GM19043 (cell line): Measurements from ENCODE around the gene KIF15.
"Not testable (repeated sequence)": the region's sequence is repeated elsewhere in the genome, so short reads cannot be mapped to it uniquely, and the experiment has no call there.

ENCODE experiments used
- ATAC-seq: cut with Tn5 transposase; IDR thresholded peaks from one replicate; pipeline ENCODE4 v1.9.1; 2021; ENCODE audit warnings: low read depth; ENCODE audit not compliant: unreplicated experiment

KIF15 gene

DNA sequence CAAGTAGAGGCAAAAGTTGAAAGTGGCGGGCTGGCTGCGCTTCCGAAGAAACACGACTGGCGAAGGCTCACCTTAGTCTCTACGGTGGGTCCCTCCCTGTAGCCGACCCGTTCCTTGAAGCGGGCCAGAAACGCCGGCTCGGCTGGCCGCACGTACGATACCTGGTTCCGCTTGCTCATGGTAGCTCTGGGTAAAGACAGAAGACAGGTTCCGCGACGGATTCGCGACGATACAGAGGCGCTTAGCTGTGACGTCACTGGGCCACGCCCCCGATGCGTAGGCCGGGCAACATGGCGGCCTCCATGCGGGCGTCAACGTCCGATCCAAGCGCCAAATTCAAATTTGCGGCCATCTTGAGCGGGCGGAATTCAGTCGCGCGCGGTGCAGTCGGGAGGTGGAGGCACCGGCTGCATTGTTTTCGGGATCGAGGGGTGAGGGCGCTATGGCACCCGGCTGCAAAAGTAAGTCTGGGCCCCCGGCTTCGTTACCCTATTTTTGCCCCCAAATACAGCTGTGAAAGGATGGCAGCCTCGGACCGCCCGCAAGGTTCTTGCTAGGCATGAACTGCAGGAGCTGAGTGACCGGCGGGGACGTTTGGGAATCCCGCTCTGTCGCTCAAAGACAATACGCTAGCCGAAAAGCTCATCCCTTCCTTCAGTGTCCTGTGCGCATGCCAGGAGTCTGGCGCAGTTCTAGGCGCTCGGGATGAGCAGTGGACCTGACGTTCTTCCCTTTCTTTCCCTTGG is at the start of gene KIF15, which contains the start of gene KIAA1143:
Gene KIF15 (plus strand): TSS at position 371 of the 746 bp plus-strand sequence. CDS start 72 bp downstream, at position 443.
Gene KIAA1143 (minus strand): TSS at position 196 of the 746 bp plus-strand sequence. CDS start 17 bp downstream, at position 179.
- peak; percentile 86 for ATAC-seq

- ATAC-seq = no peak
These were observed 49.0 kb upstream of the KIF15 start, which contains the start of gene ZNF502 for GRCh38 chr3:44712455-44713075. Gene ZNF502 (plus strand): TSS chr3:44712660. CDS start chr3:44720262, 7,602 bp downstream.

DNA sequence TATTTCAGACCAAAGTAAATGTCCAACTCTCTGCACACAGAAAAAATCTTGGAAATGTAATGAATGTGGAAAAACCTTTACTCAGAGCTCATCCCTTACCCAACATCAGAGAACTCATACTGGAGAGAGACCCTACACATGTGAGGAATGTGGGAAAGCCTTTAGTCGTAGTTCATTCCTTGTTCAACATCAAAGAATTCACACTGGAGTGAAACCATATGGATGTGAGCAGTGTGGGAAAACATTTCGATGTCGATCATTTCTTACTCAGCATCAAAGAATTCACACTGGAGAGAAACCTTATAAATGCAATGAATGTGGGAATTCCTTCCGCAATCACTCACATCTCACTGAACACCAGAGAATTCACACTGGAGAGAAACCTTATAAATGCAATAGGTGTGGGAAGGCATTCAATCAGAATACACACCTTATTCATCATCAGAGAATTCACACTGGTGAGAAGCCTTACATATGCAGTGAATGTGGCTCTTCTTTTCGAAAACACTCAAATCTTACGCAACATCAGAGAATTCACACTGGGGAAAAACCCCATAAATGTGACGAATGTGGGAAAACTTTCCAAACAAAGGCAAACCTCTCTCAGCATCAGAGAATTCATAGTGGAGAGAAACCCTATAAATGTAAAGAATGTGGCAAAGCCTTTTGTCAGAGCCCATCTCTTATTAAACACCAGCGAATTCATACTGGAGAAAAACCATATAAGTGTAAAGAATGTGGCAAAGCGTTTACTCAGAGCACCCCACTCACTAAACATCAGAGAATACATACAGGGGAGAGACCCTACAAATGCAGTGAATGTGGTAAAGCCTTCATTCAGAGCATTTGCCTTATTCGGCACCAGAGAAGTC is 40.1 kb upstream of the KIF15 start:
- no peak for ATAC-seq

DNA sequence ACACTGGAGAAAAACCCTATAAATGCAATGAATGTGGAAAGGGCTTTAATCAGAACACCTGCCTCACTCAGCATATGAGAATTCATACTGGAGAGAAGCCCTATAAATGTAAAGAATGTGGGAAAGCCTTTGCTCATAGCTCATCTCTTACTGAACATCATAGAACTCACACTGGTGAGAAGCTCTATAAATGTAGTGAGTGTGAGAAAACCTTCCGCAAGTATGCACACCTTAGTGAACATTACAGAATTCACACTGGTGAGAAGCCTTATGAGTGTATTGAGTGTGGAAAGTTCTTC is 39.5 kb upstream of the KIF15 start:
- ATAC-seq = no peak

DNA sequence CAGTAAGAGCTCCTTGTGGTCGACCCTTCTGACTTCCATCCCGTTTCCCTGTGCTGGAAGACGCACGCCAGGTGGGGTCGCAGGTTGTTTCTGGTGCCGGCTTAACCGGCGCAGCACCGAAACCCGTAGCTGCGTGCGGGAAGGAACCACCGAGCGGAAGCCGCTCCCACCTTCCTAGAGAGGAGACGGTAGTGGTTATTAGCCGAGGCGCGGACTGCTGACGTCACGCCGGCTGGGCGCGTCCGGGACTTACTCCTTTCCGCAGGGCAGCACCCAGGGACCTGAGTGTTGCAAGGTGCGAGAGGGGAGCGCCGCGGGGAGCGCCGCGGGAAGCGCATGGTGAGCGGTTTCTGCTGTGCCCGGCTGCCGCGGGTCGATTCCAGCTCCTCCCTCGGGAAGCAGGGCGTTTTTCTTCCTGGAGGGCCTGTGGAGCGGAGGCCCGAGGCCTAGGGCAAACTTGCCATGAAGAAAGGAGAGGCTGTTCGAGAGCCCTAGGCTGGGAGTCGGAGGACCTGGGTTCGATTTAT is 32.1 kb upstream of the KIF15 start, which contains the start of gene ZNF501:
Gene ZNF501 (plus strand): TSS at position 252 of the 527 bp plus-strand sequence. CDS start 4,787 bp downstream, outside the sequence.
- ATAC-seq = peak; percentile 88

DNA sequence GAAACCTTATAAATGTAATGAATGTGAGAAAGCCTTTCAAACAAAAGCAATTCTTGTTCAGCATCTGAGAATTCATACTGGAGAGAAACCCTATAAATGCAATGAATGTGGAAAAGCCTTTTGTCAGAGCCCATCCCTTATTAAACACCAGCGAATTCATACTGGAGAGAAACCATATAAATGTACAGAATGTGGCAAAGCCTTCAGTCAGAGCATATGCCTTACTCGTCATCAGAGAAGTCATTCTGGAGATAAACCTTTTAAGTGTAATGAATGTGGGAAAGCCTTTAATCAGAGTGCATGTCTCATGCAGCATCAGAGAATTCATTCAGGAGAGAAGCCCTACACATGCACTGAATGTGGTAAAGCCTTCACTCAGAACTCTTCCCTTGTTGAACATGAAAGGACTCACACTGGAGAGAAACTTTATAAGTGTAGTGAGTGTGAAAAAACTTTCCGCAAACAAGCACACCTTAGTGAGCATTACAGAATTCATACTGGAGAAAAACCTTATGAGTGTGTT is 26.9 kb upstream of the KIF15 start:
- no peak for ATAC-seq

DNA sequence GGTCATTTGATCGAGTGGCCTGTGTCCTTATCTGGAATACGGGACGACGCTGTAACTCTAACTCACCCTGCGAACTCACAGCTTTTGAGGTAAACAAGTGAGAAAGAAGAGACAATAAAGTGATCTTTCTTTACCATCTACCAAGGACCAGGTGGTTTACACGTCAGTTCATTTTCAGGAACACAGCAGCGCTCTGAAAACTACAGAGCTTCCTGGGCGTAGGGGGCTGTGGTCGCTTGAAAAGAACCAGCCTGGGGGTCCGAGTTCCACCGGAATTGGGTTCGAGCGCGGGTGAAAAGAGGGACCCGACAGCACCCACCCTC is 532 bp upstream of the KIF15 start:
- ATAC-seq = peak; percentile 7

DNA sequence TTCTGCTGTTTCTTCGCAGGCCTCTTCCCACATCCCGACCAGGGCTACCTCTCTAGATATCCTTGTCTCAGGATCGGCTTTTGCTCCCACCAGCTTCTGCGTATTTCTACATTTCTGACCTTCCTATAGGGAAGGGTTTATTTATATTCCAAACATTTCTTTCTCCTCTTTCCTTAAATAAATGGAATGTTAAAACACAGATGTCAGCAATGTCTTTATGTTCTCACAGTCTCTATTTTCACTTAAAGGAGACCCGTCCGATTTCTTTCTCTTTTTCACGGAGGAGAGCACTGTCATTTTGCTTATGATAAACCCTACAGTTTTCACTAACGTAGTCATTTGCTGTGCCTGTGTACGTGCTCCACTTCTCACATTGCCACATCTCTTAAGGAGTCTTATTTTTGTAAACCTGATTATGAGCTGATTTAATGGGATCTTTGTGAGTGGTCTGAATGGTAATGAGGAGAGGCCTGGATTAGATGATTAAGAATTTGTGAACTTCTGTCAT is 630 bp downstream of the KIF15 start:
- no peak for ATAC-seq

DNA sequence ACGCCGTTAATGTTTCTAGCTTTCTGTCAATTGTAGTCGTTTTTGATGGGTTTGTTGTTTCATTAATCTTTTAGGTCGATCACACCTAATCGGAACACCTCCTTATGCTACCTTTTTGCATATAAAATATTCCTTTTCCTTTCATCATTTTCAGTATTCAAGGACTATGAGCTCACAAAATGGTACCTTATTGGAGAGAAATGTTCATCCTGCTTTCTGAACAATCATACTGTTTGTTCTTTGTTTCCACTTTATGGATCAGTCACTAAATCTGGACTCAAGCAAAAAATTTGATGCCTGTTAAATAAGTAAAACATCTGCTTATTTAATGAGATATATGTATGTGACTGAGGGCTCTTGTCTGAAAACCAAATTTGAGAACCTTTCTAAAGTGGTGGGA is 1.1 kb downstream of the KIF15 start:
- ATAC-seq = no peak

DNA sequence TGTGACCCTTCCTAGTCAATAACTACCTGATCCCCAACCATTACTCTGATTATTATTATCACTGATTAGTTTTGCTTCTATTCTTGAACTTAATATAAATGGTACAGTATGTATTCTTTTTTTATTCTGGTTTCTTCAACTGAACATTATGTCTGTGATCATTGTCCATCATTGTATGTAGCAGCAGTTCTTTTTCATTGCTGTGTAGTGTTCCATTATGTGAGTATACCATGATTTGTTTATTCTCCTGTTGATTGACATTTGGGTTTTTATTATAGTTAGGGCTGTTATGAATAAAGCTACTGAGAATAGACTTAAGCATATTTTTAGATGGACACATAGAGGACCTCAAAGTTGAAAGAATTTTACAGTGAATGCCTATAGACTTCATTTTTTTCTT is 2.7 kb downstream of the KIF15 start:
- ATAC-seq = no peak

DNA sequence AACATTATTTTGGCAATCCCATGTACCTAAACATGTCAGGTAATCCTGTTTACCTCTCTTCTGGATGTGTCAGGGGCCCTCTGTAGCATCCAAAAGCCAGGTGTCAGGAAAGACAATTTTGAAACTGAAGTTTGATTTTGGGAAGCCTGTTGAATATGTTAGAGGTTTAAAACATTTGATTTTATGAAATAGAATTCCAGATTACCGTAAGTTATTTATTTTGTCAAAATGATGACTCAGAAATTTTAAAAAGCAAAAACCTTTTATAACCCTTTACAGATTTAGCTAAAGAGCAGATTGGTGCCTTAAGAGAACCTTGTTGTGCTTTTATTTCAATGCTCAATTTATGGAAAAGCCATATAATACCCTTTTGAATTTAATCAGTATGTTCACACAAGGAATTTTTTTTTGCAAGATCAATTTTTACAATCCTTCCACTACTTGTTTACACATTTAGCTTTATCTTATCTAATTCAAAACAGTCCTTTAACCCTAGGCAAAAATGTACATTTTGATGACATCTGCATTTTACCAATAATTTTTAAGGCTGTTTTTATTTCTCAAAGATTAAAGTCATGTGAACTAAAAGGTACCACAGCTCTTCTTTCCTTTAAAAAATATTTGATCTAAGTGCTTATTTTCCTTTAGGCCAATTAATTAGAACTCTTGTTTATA is 10.0 kb downstream of the KIF15 start:
- no peak for ATAC-seq

- no peak for ATAC-seq
These were observed 10.5 kb downstream of the KIF15 start for GRCh38 chr3:44772099-44772442.

DNA sequence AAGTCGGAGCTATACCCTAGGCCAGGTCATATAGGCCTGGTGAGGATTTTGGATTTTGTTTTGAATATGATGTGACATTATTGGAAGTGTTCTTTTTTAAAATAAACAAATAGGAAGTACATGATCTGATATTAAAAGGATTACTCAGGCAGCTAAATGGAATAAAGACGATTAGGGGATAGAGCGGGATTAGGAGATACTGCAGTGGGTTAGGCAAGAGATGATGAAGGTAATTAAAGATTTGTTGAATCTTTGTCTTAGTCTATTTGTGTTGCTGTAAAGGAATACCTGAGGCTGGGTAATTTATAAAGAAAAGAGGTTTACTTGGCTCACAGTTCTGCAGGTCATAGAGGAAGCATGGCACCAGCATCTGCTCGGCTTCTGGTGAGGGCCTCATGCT is 21.3 kb downstream of the KIF15 start:
- ATAC-seq = no peak

- ATAC-seq = no peak
These were observed 33.6 kb downstream of the KIF15 start for GRCh38 chr3:44795197-44795596.

- no peak for ATAC-seq
These were observed 40.4 kb downstream of the KIF15 start for GRCh38 chr3:44802011-44802410.

DNA sequence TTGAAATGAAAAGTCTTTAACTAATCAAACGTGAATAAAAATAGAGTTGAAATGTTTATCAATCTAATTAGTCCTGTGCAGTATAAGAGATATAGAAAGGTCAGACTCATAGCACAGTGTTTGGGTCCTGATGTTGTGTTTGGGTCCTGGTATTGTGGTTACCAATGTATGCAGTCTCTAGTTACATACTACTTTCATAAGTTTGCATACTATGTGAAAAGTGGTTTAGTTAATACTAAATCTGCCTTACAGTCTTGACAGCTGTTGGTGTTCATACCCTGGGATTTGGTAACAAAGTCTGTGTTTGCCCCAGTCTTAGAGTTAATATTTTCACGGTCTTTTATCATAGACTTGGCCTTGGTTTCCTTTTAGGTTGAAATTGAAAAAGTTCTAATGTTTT is 41.7 kb downstream of the KIF15 start:
- peak; percentile 83 for ATAC-seq

- no peak for ATAC-seq
These were observed 44.4 kb downstream of the KIF15 start for GRCh38 chr3:44805960-44806359.

GRCh38 chr3:44814751-44815150 is 53.2 kb downstream of the KIF15 start:
- ATAC-seq = no peak

DNA sequence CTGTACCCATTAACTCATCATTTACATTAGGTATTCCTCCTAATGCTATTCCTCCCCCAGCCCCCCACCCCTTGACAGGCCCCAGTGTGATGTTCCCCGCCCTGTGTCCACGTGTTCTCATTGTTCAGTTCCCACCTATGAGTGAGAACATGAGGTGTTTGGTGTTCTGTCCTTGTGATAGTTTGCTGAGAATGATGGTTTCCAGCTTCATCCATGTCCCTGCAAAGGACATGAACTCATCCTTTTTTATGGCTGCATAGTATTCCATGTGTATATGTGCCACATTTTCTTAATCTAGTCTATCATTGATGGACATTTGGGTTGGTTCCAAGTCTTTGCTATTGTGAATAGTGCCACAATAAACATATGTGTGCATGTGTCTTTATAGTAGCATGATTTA is 54.7 kb downstream of the KIF15 start:
- ATAC-seq = not testable (repeated sequence)

DNA sequence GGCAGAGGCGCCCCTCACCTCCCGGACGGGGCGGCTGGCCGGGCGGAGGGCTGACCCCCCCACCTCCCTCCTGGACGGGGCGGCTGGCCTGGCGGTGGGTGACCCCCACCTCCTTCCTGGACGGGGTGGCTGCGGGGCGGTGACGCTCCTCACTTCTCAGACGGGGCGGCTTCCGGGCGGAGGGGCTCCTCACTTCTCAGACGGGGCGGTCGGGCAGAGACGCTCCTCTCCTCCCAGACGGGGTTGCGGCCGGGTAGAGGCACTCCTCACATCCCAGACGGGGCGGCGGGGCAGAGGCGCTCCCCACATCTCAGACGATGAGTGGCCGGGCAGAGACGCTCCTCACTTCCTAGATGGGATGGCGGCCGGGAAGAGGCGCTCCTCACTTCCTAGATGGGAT is 59.6 kb downstream of the KIF15 start:
- not testable (repeated sequence) for ATAC-seq
